Left ventricle myocardium inferior (tissue), 1 donor: ENCODE data around the gene TYSND1. TPM values are rescaled to one million over a fixed set of nuclear protein-coding genes. Genes with fewer than 3 reads are reported as not detected.
A peak's percentile ranks its signal among the peaks of the same experiment; 100 is the strongest.

ENCODE experiments used
- DNase-seq: peaks from one replicate; pipeline ENCODE4 v3.0.0-alpha.2; 2020
- H3K27ac ChIP-seq: fragments of 200-600 bp; replicated peaks from 2 replicates; pipeline ENCODE4 v1.8.0; 2021
- H3K27me3 ChIP-seq: fragments of 200-600 bp; 2 replicates; pipeline ENCODE4 v1.8.0; 2021; ENCODE audit warnings: low read depth
- H3K36me3 ChIP-seq: fragments of 200-600 bp; 2 replicates; pipeline ENCODE4 v1.8.0; 2021
- H3K4me1 ChIP-seq: fragments of 200-600 bp; 2 replicates; pipeline ENCODE4 v1.8.0; 2021
- H3K4me3 ChIP-seq: fragments of 200-600 bp; 2 replicates; pipeline ENCODE4 v1.8.0; 2021; ENCODE audit warnings: mild to moderate bottlenecking, moderate library complexity
- H3K9me3 ChIP-seq: fragments of 200-600 bp; replicated peaks from 2 replicates; pipeline ENCODE4 v1.8.0; 2021
- intact Hi-C: fragments of 100-400 bp; cut with micrococcal nuclease; formaldehyde crosslinking; loops from one replicate; pipeline ENCODE4 v1.11.0; 2022
- long read RNA-seq: library from polyadenylated mRNA; unstranded; transcript quantifications from one replicate; pipeline ENCODE4 v2.0.0, GENCODE V29; 2021
- total RNA-seq: library from RNA; stranded (reverse); fragmentation: NEBNext Ultra II Directional; extraction: Animal tissue kit (Norgen Biotek cat#: 25700); gene quantifications from one replicate; pipeline ENCODE4 v1.2.1, GENCODE V29; 2021
- TF ChIP-seq, protein P1 (sequence below): fragments of 200-600 bp; IDR thresholded peaks from 2 replicates; pipeline ENCODE4 v1.8.0; 2021; ENCODE audit warnings: antibody characterized with exemption, mild to moderate bottlenecking, borderline replicate concordance
- donor health status: DM: no; HTN: yes; CAD: no; lungs with severe emphysema.

The TYSND1 gene, protein sequence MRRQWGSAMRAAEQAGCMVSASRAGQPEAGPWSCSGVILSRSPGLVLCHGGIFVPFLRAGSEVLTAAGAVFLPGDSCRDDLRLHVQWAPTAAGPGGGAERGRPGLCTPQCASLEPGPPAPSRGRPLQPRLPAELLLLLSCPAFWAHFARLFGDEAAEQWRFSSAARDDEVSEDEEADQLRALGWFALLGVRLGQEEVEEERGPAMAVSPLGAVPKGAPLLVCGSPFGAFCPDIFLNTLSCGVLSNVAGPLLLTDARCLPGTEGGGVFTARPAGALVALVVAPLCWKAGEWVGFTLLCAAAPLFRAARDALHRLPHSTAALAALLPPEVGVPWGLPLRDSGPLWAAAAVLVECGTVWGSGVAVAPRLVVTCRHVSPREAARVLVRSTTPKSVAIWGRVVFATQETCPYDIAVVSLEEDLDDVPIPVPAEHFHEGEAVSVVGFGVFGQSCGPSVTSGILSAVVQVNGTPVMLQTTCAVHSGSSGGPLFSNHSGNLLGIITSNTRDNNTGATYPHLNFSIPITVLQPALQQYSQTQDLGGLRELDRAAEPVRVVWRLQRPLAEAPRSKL
- total RNA-seq: 6.4 TPM
- long read RNA-seq, transcript TYSND1-201 (4 exons, 3,644 nt): major isoform, 35 of 57 reads
- long read RNA-seq, transcript TYSND1-202 (2 exons, 3,397 nt): minor isoform, 7 of 57 reads
- long read RNA-seq, partial matches to known transcripts: 3 of 57 reads
- long read RNA-seq, other reads (novel, unspliced or antisense): 7 of 57 reads

DNA sequence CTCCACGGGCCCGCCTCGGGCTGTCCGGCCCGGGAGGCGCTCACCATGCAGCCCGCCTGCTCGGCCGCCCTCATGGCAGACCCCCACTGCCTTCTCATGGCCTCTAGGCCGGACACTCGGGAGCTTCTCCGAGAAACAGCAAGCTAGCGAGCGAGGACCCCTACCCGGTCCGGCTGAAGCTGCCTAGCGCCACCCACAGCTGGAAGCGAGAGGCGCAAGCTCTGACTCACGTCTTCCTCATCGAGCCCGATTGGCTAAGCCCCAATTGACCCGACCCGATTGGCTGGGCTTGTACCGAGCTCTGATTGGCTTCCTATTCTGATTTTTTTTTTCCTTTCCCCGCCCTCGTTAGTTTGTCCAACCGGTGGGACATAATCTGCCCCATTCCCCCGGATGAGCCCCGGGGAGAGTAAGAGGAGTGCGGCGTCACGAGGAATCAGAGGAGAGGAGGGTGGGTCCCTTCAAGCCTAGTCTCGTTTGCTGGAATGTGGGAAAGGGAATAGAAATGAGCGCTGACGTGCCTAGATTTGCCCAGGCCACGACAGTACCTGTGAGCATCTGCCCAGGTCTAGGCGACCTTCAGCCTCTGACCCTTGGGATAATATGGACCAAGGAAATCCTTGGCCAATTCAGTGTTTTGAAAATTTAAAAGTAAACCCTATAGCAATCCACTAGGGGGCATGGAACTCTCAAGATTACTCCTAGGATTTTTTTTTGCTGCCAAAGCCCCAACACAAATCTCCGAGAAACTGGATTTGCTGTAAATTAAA lies at the start of gene TYSND1:
TYSND1 (minus strand) TSS at position 212 of the 770 bp plus-strand sequence; CDS start at position 98, 114 bp downstream.
- intact Hi-C loops: no loop called here

GRCh38 chr10:70193391-70193844 lies 46.9 kb upstream of the TYSND1 start:
- Histone ChIP-seq H3K4me1 (peaks cover 25% of the 10 kb centered on the region), H3K4me3 (no peak overlapping the region), H3K27ac (peak overlapping the region; percentile 11), H3K27me3 (no peaks in the 10 kb centered on the region), H3K36me3 (peaks cover 3% of the 10 kb centered on the region), H3K9me3 (peaks cover under 1% of the 10 kb centered on the region)
- TF ChIP-seq, protein P1, sequence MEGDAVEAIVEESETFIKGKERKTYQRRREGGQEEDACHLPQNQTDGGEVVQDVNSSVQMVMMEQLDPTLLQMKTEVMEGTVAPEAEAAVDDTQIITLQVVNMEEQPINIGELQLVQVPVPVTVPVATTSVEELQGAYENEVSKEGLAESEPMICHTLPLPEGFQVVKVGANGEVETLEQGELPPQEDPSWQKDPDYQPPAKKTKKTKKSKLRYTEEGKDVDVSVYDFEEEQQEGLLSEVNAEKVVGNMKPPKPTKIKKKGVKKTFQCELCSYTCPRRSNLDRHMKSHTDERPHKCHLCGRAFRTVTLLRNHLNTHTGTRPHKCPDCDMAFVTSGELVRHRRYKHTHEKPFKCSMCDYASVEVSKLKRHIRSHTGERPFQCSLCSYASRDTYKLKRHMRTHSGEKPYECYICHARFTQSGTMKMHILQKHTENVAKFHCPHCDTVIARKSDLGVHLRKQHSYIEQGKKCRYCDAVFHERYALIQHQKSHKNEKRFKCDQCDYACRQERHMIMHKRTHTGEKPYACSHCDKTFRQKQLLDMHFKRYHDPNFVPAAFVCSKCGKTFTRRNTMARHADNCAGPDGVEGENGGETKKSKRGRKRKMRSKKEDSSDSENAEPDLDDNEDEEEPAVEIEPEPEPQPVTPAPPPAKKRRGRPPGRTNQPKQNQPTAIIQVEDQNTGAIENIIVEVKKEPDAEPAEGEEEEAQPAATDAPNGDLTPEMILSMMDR: no peak
- intact Hi-C loops: no loop called here
- DNase-seq: no peak

More for the DNA sequence above, at the start of gene TYSND1:
- H3K27me3 ChIP-seq: no peaks in the 10 kb centered on the region
- DNase-seq: peak; percentile 96
- H3K4me3 ChIP-seq: peak within 1 kb of the TSS; percentile 80
- peaks cover 40% of the 10 kb centered on the region for H3K4me1 ChIP-seq
- peak within 1 kb of the TSS; percentile 95 for H3K27ac ChIP-seq
- TF ChIP-seq, protein P1: peak; percentile 78
- peaks cover 27% of the 10 kb centered on the region for H3K36me3 ChIP-seq
- no peaks in the 10 kb centered on the region for H3K9me3 ChIP-seq

DNA sequence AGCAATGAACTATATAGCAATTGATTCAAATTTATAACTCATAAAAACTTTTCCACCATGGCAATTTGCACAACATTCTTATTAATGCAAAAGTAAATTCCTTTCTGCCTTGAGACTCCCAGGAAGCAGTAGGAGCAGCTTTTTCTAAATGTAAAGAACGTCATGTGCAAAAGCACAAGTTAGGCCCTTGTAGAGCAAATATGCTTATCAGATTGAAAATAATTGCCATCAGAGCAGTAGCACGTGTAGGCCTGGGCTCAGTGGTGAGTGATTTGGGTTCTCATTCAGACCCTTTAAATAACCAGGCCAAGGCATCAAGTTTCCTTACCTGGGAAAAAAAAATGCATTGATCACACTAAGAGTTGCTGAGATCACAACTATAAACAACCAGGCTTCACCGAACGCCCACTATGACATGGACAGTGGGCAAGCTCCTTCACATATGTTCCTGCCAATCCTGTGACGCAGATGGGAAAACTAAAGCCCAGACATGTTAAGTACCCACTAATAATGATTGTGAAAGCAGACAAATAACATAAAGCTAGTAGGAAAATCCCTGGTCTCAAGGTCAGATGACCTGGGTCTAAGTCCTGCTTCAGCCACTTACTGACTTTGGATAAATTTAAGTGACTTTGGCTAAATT lies 45.9 kb upstream of the TYSND1 start:
- Histone ChIP-seq H3K4me3 (no peak overlapping the region), H3K27ac (peak overlapping the region; percentile 18), H3K27me3 (no peaks in the 10 kb centered on the region), H3K4me1 (peaks cover 25% of the 10 kb centered on the region), H3K9me3 (no peaks in the 10 kb centered on the region), H3K36me3 (no peaks in the 10 kb centered on the region)
- TF ChIP-seq, protein P1: no peak
- DNase-seq: no peak
- intact Hi-C loops: no loop called here

GRCh38 chr10:70191972-70192305 lies 45.4 kb upstream of the TYSND1 start:
- no peak for DNase-seq
- Histone ChIP-seq H3K36me3 (no peaks in the 10 kb centered on the region), H3K9me3 (no peaks in the 10 kb centered on the region), H3K4me3 (no peak overlapping the region), H3K27ac (no peak overlapping the region), H3K4me1 (peaks cover 25% of the 10 kb centered on the region), H3K27me3 (no peaks in the 10 kb centered on the region)
- intact Hi-C loops: no loop called here
- TF ChIP-seq, protein P1: no peak
